GM12878 (cell line): ENCODE data around the gene CCDC8. TPM values are rescaled to one million over a fixed set of nuclear protein-coding genes. Genes with fewer than 3 reads are reported as not detected.

Source experiments
- ATF7 ChIP-seq: fragments of 450-650 bp; IDR thresholded peaks from 2 replicates; pipeline ENCODE4 v1.6.1; 2016; ENCODE audit warnings: low read depth, mild to moderate bottlenecking
- BRCA1 ChIP-seq: IDR thresholded peaks from 2 replicates; pipeline ENCODE4 v1.6.1; 2011; ENCODE audit warnings: low read depth, low read length, improper control_type of control experiment
- CHD1 ChIP-seq: IDR thresholded peaks from 2 replicates; pipeline ENCODE4 v1.6.1; 2012; ENCODE audit warnings: low read depth, low read length, improper control_type of control experiment
- RB1 ChIP-seq: fragments of 450-650 bp; formaldehyde crosslinking; IDR thresholded peaks from 2 replicates; pipeline ENCODE4 v1.6.1; 2017; ENCODE audit warnings: mild to moderate bottlenecking, borderline replicate concordance
- YY1 ChIP-seq: IDR thresholded peaks from 2 replicates; pipeline ENCODE4 v1.6.1; 2011; ENCODE audit warnings: low read depth, mild to moderate bottlenecking, low read length
- polyA plus RNA-seq, 11 experiments: library from polyadenylated mRNA; depleted of rRNA in 4 of 11; unstranded in 6 of 11; stranded (reverse) in 5 of 11; fragments of >200 nt; fragmentation: Nextera tagmentation in 4 of 11; fragmentation: Illumina TruSeq in 1 of 11; extraction: Ambion mirVana in 4 of 11; extraction: Trizol in 1 of 11; gene quantifications; 1 replicate in 1 of 11; 2 replicates in 10 of 11; pipeline versions ENCODE4 v1.2.1 to v1.2.3, GENCODE V29; 2011 to 2016; ENCODE audit warnings: inconsistent platforms in 2 of 11, missing spikeins in 2 of 11, low read depth in 1 of 11
- total RNA-seq, 4 experiments: library from RNA; depleted of rRNA in 3 of 4; stranded (reverse); fragments of >200 nt in 3 of 4; fragmentation: Illumina TruSeq in 1 of 4; extraction: Trizol in 1 of 4; gene quantifications; 2 replicates each; pipeline versions ENCODE4 v1.2.1 to v1.2.3, GENCODE V29; 2013 to 2021
- TF ChIP-seq, protein P1 (sequence below): IDR thresholded peaks from 2 replicates; pipeline ENCODE4 v1.6.1; 2012; ENCODE audit warnings: low read depth, low read length, improper control_type of control experiment
- TF ChIP-seq, protein P2 (sequence below): fragments of 450-650 bp; IDR thresholded peaks from 2 replicates; pipeline ENCODE4 v1.6.1; 2017; ENCODE audit warnings: antibody characterized with exemption, mild to moderate bottlenecking, moderate library complexity

The CCDC8 gene
- total and polyA plus RNA-seq, 10 of the 15 experiments (the other 5 are each of a cell fraction or from before 2014, with no cell fraction given), result under 0.01 to 0.15 (median 0.05) TPM; not detected in 5

DNA sequence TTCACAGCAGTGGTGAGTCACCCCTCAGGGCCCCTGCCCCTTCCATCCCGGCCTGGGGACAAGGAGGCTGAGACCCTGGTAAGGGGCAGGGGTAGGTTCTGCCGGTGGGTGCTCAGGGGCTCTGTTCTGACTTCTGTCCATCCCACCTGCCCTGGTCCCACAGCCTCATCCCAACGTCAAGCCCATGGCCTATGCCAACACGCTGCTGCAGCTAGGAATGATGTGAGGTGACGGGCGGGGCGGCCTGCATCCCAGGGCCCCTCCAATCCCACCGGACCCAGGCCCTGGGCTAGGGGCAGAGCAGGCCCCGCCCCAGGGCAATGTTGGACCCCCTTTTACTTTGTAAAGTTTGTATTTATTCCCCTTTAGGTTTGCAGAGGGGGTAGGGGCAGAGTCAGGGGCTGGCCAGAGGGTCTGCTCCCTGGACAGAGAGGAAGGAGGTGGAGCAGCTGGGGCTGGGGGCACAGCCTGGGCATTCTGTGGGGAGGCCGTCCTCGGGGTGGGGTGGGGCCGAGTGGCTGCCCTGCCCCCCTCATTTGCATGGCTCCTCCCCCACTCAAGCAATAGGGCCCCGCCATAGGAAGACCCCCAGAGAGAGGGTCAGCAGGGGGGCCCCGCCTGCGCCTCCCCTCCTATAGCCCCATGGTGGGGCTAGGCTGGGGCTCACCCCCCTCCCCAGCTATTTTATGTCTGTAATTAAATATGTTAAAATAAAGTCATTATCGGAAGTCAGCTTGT lies 23.1 kb downstream of the CCDC8 start (continued):
- TF ChIP-seq, protein P1, sequence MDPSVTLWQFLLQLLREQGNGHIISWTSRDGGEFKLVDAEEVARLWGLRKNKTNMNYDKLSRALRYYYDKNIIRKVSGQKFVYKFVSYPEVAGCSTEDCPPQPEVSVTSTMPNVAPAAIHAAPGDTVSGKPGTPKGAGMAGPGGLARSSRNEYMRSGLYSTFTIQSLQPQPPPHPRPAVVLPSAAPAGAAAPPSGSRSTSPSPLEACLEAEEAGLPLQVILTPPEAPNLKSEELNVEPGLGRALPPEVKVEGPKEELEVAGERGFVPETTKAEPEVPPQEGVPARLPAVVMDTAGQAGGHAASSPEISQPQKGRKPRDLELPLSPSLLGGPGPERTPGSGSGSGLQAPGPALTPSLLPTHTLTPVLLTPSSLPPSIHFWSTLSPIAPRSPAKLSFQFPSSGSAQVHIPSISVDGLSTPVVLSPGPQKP, result no peak
- TF ChIP-seq RB1, result no peak
- no peak for TF ChIP-seq BRCA1
- TF ChIP-seq CHD1, result no peak
- TF ChIP-seq, protein P2, sequence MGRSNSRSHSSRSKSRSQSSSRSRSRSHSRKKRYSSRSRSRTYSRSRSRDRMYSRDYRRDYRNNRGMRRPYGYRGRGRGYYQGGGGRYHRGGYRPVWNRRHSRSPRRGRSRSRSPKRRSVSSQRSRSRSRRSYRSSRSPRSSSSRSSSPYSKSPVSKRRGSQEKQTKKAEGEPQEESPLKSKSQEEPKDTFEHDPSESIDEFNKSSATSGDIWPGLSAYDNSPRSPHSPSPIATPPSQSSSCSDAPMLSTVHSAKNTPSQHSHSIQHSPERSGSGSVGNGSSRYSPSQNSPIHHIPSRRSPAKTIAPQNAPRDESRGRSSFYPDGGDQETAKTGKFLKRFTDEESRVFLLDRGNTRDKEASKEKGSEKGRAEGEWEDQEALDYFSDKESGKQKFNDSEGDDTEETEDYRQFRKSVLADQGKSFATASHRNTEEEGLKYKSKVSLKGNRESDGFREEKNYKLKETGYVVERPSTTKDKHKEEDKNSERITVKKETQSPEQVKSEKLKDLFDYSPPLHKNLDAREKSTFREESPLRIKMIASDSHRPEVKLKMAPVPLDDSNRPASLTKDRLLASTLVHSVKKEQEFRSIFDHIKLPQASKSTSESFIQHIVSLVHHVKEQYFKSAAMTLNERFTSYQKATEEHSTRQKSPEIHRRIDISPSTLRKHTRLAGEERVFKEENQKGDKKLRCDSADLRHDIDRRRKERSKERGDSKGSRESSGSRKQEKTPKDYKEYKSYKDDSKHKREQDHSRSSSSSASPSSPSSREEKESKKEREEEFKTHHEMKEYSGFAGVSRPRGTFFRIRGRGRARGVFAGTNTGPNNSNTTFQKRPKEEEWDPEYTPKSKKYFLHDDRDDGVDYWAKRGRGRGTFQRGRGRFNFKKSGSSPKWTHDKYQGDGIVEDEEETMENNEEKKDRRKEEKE, result no peak
- TF ChIP-seq YY1, result no peak
- no peak for TF ChIP-seq ATF7
